Astrocyte of the spinal cord (primary cell): Measurements from ENCODE around the gene MIGA1.

Experiments used
- DNase-seq: peaks from one replicate; pipeline ENCODE4 v3.0.0; 2011; ENCODE audit warnings: low read depth, low spot score
- H3K4me3 ChIP-seq: 2 replicates; pipeline ENCODE4 v1.5.1; 2011; ENCODE audit warnings: low read depth, mild to moderate bottlenecking, low read length, moderate library complexity
- CTCF ChIP-seq: IDR thresholded peaks from 2 replicates; pipeline ENCODE4 v1.5.1; 2012; ENCODE audit warnings: low read depth, mild to moderate bottlenecking, low read length, inconsistent platforms
- in situ Hi-C: cut with HindIII; loops from 2 replicates; pipeline ENCODE4 v1.10.0; 2017; ENCODE audit warnings: low sequenced_read_pairs

The MIGA1 gene

GRCh38 chr1:77882411-77882810 lies 103.0 kb downstream of the MIGA1 start:
- no peak for TF ChIP-seq CTCF
- H3K4me3 ChIP-seq, result no peak overlapping the region
- in situ Hi-C loops, result no loop called here
- DNase-seq, result no peak

GRCh38 chr1:77888081-77888780 lies 108.8 kb downstream of the MIGA1 start, which contains the start of gene NEXN:
NEXN (plus strand) TSS chr1:77888624; CDS start chr1:77916107, 27,483 bp downstream.
- peak within 1 kb of the TSS; percentile 80 for H3K4me3 ChIP-seq
- DNase-seq, result peak; percentile 89
- peak; percentile 23 for TF ChIP-seq CTCF
- in situ Hi-C loops, result no loop called here

GRCh38 chr1:77888781-77889642 lies 109.6 kb downstream of the MIGA1 start:
- no peak for TF ChIP-seq CTCF
- in situ Hi-C loops, result no loop called here
- DNase-seq, result peak; percentile 74
- peak overlapping the region; percentile 80 for H3K4me3 ChIP-seq

- DNase-seq, result peak; percentile 80
Observed at GRCh38 chr1:77889671-77890070, 110.2 kb downstream of the MIGA1 start.

GRCh38 chr1:77891200-77891599 lies 111.8 kb downstream of the MIGA1 start:
- in situ Hi-C loops, result no loop called here
- DNase-seq, result no peak
- no peak overlapping the region for H3K4me3 ChIP-seq
- no peak for TF ChIP-seq CTCF

More at GRCh38 chr1:77889671-77890070, 110.2 kb downstream of the MIGA1 start:
- H3K4me3 ChIP-seq, result peak overlapping the region; percentile 80
- in situ Hi-C loops, result no loop called here
- TF ChIP-seq CTCF, result no peak

- H3K4me3 ChIP-seq, result no peak overlapping the region
- no peak for TF ChIP-seq CTCF
- no peak for DNase-seq
- in situ Hi-C loops, result no loop called here
Observed at GRCh38 chr1:77899647-77900320, 120.3 kb downstream of the MIGA1 start.
